ENCODE measurements around the gene NUDT19.
"Not testable (repeated sequence)": the region's sequence is repeated elsewhere in the genome, so short reads cannot be mapped to it uniquely, and the experiment has no call there.

Gene NUDT19

GRCh38 chr19:32716203-32716602 is 24.6 kb downstream of the NUDT19 start:
- not testable (repeated sequence) for DNase-seq

GRCh38 chr19:32717496-32717895 is 25.9 kb downstream of the NUDT19 start:
- no peak for DNase-seq

- DNase-seq, result no peak
These were observed 26.7 kb downstream of the NUDT19 start for GRCh38 chr19:32718286-32718685.

GRCh38 chr19:32719611-32720059 is 28.0 kb downstream of the NUDT19 start, which contains the start of gene TDRD12:
Gene TDRD12 (plus strand): TSS chr19:32719767. CDS start chr19:32720073, 306 bp downstream.
- DNase-seq, result no peak

- no peak for DNase-seq
These were observed 28.8 kb downstream of the NUDT19 start for GRCh38 chr19:32720216-32720935.

GRCh38 chr19:32720936-32721250 is 29.3 kb downstream of the NUDT19 start:
- DNase-seq, result no peak

GRCh38 chr19:32735936-32736335 is 44.3 kb downstream of the NUDT19 start:
- no peak for DNase-seq

- no peak for DNase-seq
These were observed 51.4 kb downstream of the NUDT19 start for GRCh38 chr19:32743021-32743420.

GRCh38 chr19:32743447-32743846 is 51.8 kb downstream of the NUDT19 start:
- no peak for DNase-seq

- no peak for DNase-seq
These were observed 53.1 kb downstream of the NUDT19 start for GRCh38 chr19:32744555-32745325.

- not testable (repeated sequence) for DNase-seq
These were observed 54.1 kb downstream of the NUDT19 start for GRCh38 chr19:32745594-32746251.

- DNase-seq, result not testable (repeated sequence)
These were observed 55.1 kb downstream of the NUDT19 start for GRCh38 chr19:32746631-32747196.

- no peak for DNase-seq
These were observed 56.9 kb downstream of the NUDT19 start for GRCh38 chr19:32748497-32748896.

- DNase-seq, result no peak
These were observed 57.3 kb downstream of the NUDT19 start for GRCh38 chr19:32748948-32749347.

GRCh38 chr19:32749361-32749760 is 57.7 kb downstream of the NUDT19 start:
- DNase-seq, result no peak

- DNase-seq, result peak; percentile 22 to 44
These were observed 58.9 kb downstream of the NUDT19 start for GRCh38 chr19:32750441-32751055.

GRCh38 chr19:32751066-32751465 is 59.4 kb downstream of the NUDT19 start:
- no peak for DNase-seq

- DNase-seq, result no peak
These were observed 65.6 kb downstream of the NUDT19 start for GRCh38 chr19:32757189-32757588.
